H1 (cell line): Measurements from ENCODE around the gene CTU1. TPM values are rescaled to one million over a fixed set of nuclear protein-coding genes. Genes with fewer than 3 reads are reported as not detected.

Source experiments
- CTCF ChIA-PET: fragments of 300-600 bp; sonication (Branson Sonifier 250); formaldehyde crosslinking; loops from one replicate; lab custom pipeline; 2021; ENCODE audit not compliant: partially characterized antibody; lab: Charles Lee
- POLR2A ChIA-PET: fragments of 300-600 bp; sonication (Branson Sonifier 250); formaldehyde crosslinking; loops from one replicate; lab custom pipeline; 2021; ENCODE audit warnings: inconsistent platforms; ENCODE audit not compliant: partially characterized antibody; lab: Charles Lee
- DNase-seq, 2 experiments: peaks; one replicate each; pipeline versions ENCODE4 v3.0.0 to v3.0.0-alpha.2; 2010 to 2022; ENCODE audit warnings: low spot score in 2 of 2, low read depth in 1 of 2, mixed read lengths in 1 of 2
- FAIRE-seq: peaks from 2 replicates; lab custom pipeline; 2011; peaks lifted over from hg19 to GRCh38; lab: Jason Lieb, UNC
- H2AFZ ChIP-seq: 2 replicates; pipeline ENCODE4 v1.8.1; 2012; ENCODE audit warnings: low read length, inconsistent platforms
- H2AK5ac ChIP-seq: 2 replicates; pipeline ENCODE4 v1.6.1; 2013; ENCODE audit warnings: low read depth, low read length
- H2BK120ac ChIP-seq: replicated peaks from 2 replicates; pipeline ENCODE3; 2013; ENCODE audit warnings: low read depth, low read length, inconsistent platforms
- H2BK12ac ChIP-seq: 2 replicates; pipeline ENCODE4 v1.6.1; 2013; ENCODE audit warnings: low read depth, low read length
- H2BK15ac ChIP-seq: 2 replicates; pipeline ENCODE4 v1.6.1; 2013; ENCODE audit warnings: low read length
- H2BK20ac ChIP-seq: 2 replicates; pipeline ENCODE4 v1.6.1; 2013; ENCODE audit warnings: low read length
- H2BK5ac ChIP-seq: 2 replicates; pipeline ENCODE4 v1.6.1; 2013; ENCODE audit warnings: low read depth, low read length
- H3K14ac ChIP-seq: 2 replicates; pipeline ENCODE4 v1.6.1; 2013; ENCODE audit warnings: inconsistent platforms; ENCODE audit not compliant: insufficient read length
- H3K18ac ChIP-seq: 2 replicates; pipeline ENCODE4 v1.6.1; 2013; ENCODE audit warnings: low read length; ENCODE audit errors: extremely low read depth
- H3K23ac ChIP-seq: 2 replicates; pipeline ENCODE4 v1.6.1; 2013; ENCODE audit warnings: inconsistent platforms; ENCODE audit not compliant: insufficient read length
- H3K23me2 ChIP-seq: 2 replicates; pipeline ENCODE4 v1.6.1; 2013; ENCODE audit warnings: low read depth, low read length
- H3K27ac ChIP-seq: 2 replicates; pipeline ENCODE4 v1.6.1; 2011; ENCODE audit warnings: low read depth, low read length, inconsistent platforms
- H3K27me3 ChIP-seq, 4 experiments: replicated peaks in 1 of 4; 1 replicate in 1 of 4; 2 replicates in 3 of 4; pipeline versions ENCODE4 v1.6.1 to v1.8.1; 2011 to 2013; ENCODE audit warnings: low read length in 3 of 4, mild to moderate bottlenecking in 3 of 4, inconsistent platforms in 2 of 4, mixed read lengths in 2 of 4, moderate library complexity in 1 of 4; ENCODE audit not compliant: control insufficient read depth in 3 of 4, insufficient read depth in 3 of 4; ENCODE audit errors: extremely low read depth in 1 of 4
- H3K36me3 ChIP-seq, 4 experiments: 2 replicates each; pipeline versions ENCODE4 v1.6.1 to v1.8.1; 2011 to 2013; ENCODE audit warnings: mild to moderate bottlenecking in 4 of 4, low read length in 3 of 4, moderate library complexity in 2 of 4, control low read depth in 1 of 4, inconsistent platforms in 1 of 4; ENCODE audit not compliant: insufficient read depth in 4 of 4, control insufficient read depth in 2 of 4
- H3K4ac ChIP-seq: replicated peaks from 2 replicates; pipeline ENCODE3; 2013; ENCODE audit warnings: low read length, low read depth, mixed read lengths, inconsistent platforms; ENCODE audit not compliant: insufficient read length
- H3K4me1 ChIP-seq, 4 experiments: replicated peaks in 1 of 4; 1 replicate in 1 of 4; 2 replicates in 3 of 4; pipeline versions ENCODE4 v1.6.1 to v1.8.1; 2011 to 2013; ENCODE audit warnings: low read length in 3 of 4, inconsistent platforms in 2 of 4, mixed read lengths in 1 of 4; ENCODE audit not compliant: insufficient read depth in 4 of 4, control insufficient read depth in 3 of 4
- H3K4me2 ChIP-seq, 2 experiments: 2 replicates each; pipeline versions ENCODE4 v1.6.1 to v1.8.1; 2011 to 2013; ENCODE audit warnings: low read depth in 2 of 2, low read length in 2 of 2, control low read depth in 1 of 2, inconsistent platforms in 1 of 2, mild to moderate bottlenecking in 1 of 2; ENCODE audit not compliant: insufficient read depth in 1 of 2
- H3K4me3 ChIP-seq, 4 experiments: fragments of 200-600, 300-600 bp in 1 of 4; sonication (generic), shearing (Covaris generic), sonication (Bioruptor Twin) in 1 of 4; 2 replicates each; pipeline versions ENCODE4 v1.5.1 to v1.8.1; 2011 to 2016; ENCODE audit warnings: low read length in 4 of 4, low read depth in 3 of 4, control low read depth in 2 of 4, inconsistent platforms in 2 of 4, mild to moderate bottlenecking in 2 of 4, mixed read lengths in 1 of 4, moderate library complexity in 1 of 4; ENCODE audit not compliant: insufficient read depth in 2 of 4; ENCODE audit errors: extremely low read depth in 1 of 4
- H3K56ac ChIP-seq: replicated peaks from 2 replicates; pipeline ENCODE3; 2013; ENCODE audit warnings: low read depth, mild to moderate bottlenecking, mixed read lengths, low read length, inconsistent platforms; ENCODE audit not compliant: insufficient read length
- H3K79me1 ChIP-seq: 2 replicates; pipeline ENCODE4 v1.6.1; 2013; ENCODE audit warnings: low read depth, low read length, control low read depth
- H3K79me2 ChIP-seq, 2 experiments: 2 replicates each; pipeline versions ENCODE4 v1.6.1 to v1.8.1; 2012 to 2013; ENCODE audit warnings: low read length in 2 of 2, mild to moderate bottlenecking in 2 of 2, inconsistent platforms in 1 of 2; ENCODE audit not compliant: insufficient read depth in 2 of 2, control insufficient read depth in 1 of 2
- H3K9ac ChIP-seq, 4 experiments: replicated peaks in 1 of 4; 1 replicate in 1 of 4; 2 replicates in 3 of 4; pipeline versions ENCODE4 v1.6.1 to v1.8.1; 2011 to 2013; ENCODE audit warnings: low read depth in 3 of 4, low read length in 3 of 4, control low read depth in 2 of 4, mild to moderate bottlenecking in 2 of 4, moderate library complexity in 2 of 4, inconsistent platforms in 1 of 4; ENCODE audit errors: extremely low read depth in 1 of 4
- H3K9me3 ChIP-seq, 2 experiments: 2 replicates each; pipeline versions ENCODE4 v1.6.1 to v1.8.1; 2012 to 2013; ENCODE audit warnings: mild to moderate bottlenecking in 2 of 2, moderate library complexity in 2 of 2, control low read depth in 1 of 2, inconsistent platforms in 1 of 2, low read depth in 1 of 2, low read length in 1 of 2, mixed read lengths in 1 of 2; ENCODE audit not compliant: insufficient read depth in 2 of 2
- H4K20me1 ChIP-seq, 2 experiments: replicated peaks in 1 of 2; 2 replicates each; pipeline versions ENCODE3 to v1.8.1; 2011 to 2013; ENCODE audit warnings: inconsistent platforms in 2 of 2, low read length in 2 of 2, mild to moderate bottlenecking in 1 of 2; ENCODE audit not compliant: insufficient read depth in 2 of 2, control insufficient read depth in 1 of 2
- H4K5ac ChIP-seq: 2 replicates; pipeline ENCODE4 v1.6.1; 2013; ENCODE audit warnings: low read length, low read depth, mixed read lengths, inconsistent platforms; ENCODE audit not compliant: insufficient read length
- H4K8ac ChIP-seq: 2 replicates; pipeline ENCODE4 v1.8.0; 2013; ENCODE audit warnings: mild to moderate bottlenecking, moderate library complexity, low read length, inconsistent platforms; ENCODE audit not compliant: insufficient read depth; ENCODE audit errors: extremely low read depth
- H4K91ac ChIP-seq: replicated peaks from 2 replicates; pipeline ENCODE3; 2013; ENCODE audit warnings: low read length, mixed read lengths, inconsistent platforms; ENCODE audit not compliant: insufficient read length
- BRCA1 ChIP-seq: IDR thresholded peaks from 2 replicates; pipeline ENCODE4 v1.6.1; 2012; ENCODE audit warnings: low read depth, low read length, improper control_type of control experiment
- WGBS, 2 experiments: shearing (Covaris generic) in 1 of 2; methylation state at CpG; one replicate each; pipeline versions ENCODE4 v1.1.6 to v1.1.7; 2013 to 2015; ENCODE audit warnings: low lambda C conversion rate in 2 of 2, mixed read lengths in 2 of 2, inconsistent platforms in 1 of 2, low coverage in 1 of 2, missing lambda C conversion rate in 1 of 2; ENCODE audit not compliant: insufficient replicate concordance in 2 of 2, insufficient coverage in 1 of 2, insufficient read length in 1 of 2; ENCODE audit errors: extremely low coverage in 1 of 2, missing lambda C conversion rate in 1 of 2; 5-methylcytosine and 5-hydroxymethylcytosine counted together
- polyA plus RNA-seq, 7 experiments: library from polyadenylated mRNA; depleted of rRNA in 3 of 7; stranded (reverse) in 5 of 7; unstranded in 2 of 7; fragments of >200 nt in 5 of 7; fragments of 200-250 nt in 2 of 7; gene quantifications; 1 replicate in 5 of 7; 2 replicates in 1 of 7; 4 replicates in 1 of 7; pipeline versions ENCODE4 v1.2.1 to v1.2.3, GENCODE V29; 2011 to 2013; ENCODE audit warnings: missing spikeins in 2 of 7, mixed read lengths in 2 of 7
- total RNA-seq: library from RNA; stranded (reverse); fragmentation: NEBNext Ultra II Directional; extraction: Animal tissue kit (Norgen Biotek cat#: 25700); gene quantifications from 2 replicates; pipeline ENCODE4 v1.2.1, GENCODE V29; 2021

The CTU1 gene
- total and polyA plus RNA-seq, 2 of the 8 experiments (the other 6 are each of a cell fraction or from before 2014, with no cell fraction given), result 4.6 to 7.2 TPM

GRCh38 chr19:51145916-51146493, 37.8 kb upstream of the CTU1 start:
- Histone ChIP-seq H3K4me1 (peaks cover 0 to 11% (median 4%) of the 10 kb centered on the region in 4 experiments; a peak in 4 of 7 replicates), H3K4ac (no peak overlapping the region), H4K20me1 (no peaks in the 10 kb centered on the region), H3K79me2 (no peaks in the 10 kb centered on the region), H2BK15ac (no peak overlapping the region), H2BK20ac (no peak overlapping the region), H4K8ac (no peak overlapping the region), H2BK120ac (no peak overlapping the region), H3K14ac (no peak overlapping the region), H4K91ac (no peak overlapping the region), H3K23ac (no peak overlapping the region), H2AK5ac (no peak overlapping the region), H3K56ac (no peak overlapping the region), H3K4me3 (no peak overlapping the region), H3K79me1 (no peaks in the 10 kb centered on the region), H3K9me3 (0 out of 4 replicates have a peak, but pooled peaks cover 0 to 2% of the 10 kb centered on the region in 2 experiments), H3K4me2 (no peak overlapping the region), H3K23me2 (no peaks in the 10 kb centered on the region), H3K27ac (no peak overlapping the region), H2BK5ac (no peak overlapping the region), H3K27me3 (no peaks in the 10 kb centered on the region), H3K36me3 (no peaks in the 10 kb centered on the region), H2AFZ (no peak overlapping the region), H3K18ac (no peak overlapping the region), H2BK12ac (no peak overlapping the region), H3K9ac (no peak overlapping the region), H4K5ac (no peak overlapping the region)
- POLR2A ChIA-PET, result no interaction called here
- CTCF ChIA-PET, result interaction anchor here (0.6 to 6.9 kb wide), 4 partner anchors 10 to 462 kb away, joined by 3 to 62 read pairs (median 4); no protein-coding TSS in a partner anchor
- no peak for FAIRE-seq
- no peak for DNase-seq
- 61% methylated on average over 4 of the region's 4 CpGs; no CpG with 5 or more reads in 1 of the 2 experiments for WGBS, 2 experiments
- no peak for TF ChIP-seq BRCA1
